HepG2 (cell line): Measurements from ENCODE around the gene FBXL13. TPM values are rescaled to one million over a fixed set of nuclear protein-coding genes. Genes with fewer than 3 reads are reported as not detected.
A peak's percentile ranks its signal among the peaks of the same experiment; 100 is the strongest.

ENCODE experiments used
- ATF1 ChIP-seq: IDR thresholded peaks from 2 replicates; pipeline ENCODE4 v1.6.1; 2016; ENCODE audit warnings: mild to moderate bottlenecking, control low read depth
- ATF3 ChIP-seq: sonication (generic); formaldehyde crosslinking; IDR thresholded peaks from 2 replicates; pipeline ENCODE4 v1.4.0; 2020; ENCODE audit warnings: missing genetic modification reagents
- CHCHD3 ChIP-seq: sonication (generic); formaldehyde crosslinking; IDR thresholded peaks from 2 replicates; pipeline ENCODE4 v1.8.0; 2022; ENCODE audit warnings: mild to moderate bottlenecking, missing genetic modification reagents, moderate library complexity
- HDAC6 ChIP-seq: fragments of 200-600 bp; sonication (generic); IDR thresholded peaks from 2 replicates; pipeline ENCODE4 v1.7.0; 2017; ENCODE audit warnings: mild to moderate bottlenecking, antibody characterized with exemption, low read length, low read depth
- HNRNPK ChIP-seq: fragments of 200-400 bp; formaldehyde crosslinking; IDR thresholded peaks from 2 replicates; pipeline ENCODE4 v1.6.1; 2018; ENCODE audit warnings: low read length, low read depth, moderate library complexity, mild to moderate bottlenecking; ENCODE audit not compliant: poor library complexity, severe bottlenecking
- HNRNPL ChIP-seq: fragments of 200-400 bp; formaldehyde crosslinking; IDR thresholded peaks from 2 replicates; pipeline ENCODE4 v1.6.1; 2017; ENCODE audit warnings: mild to moderate bottlenecking, low read depth, low read length
- IRF1 ChIP-seq: sonication (generic); formaldehyde crosslinking; IDR thresholded peaks from 2 replicates; pipeline ENCODE4 v1.4.0; 2020; ENCODE audit warnings: low read depth, mild to moderate bottlenecking, missing genetic modification reagents
- KLF6 ChIP-seq: IDR thresholded peaks from 2 replicates; pipeline ENCODE4 v1.8.0; 2016; ENCODE audit warnings: missing biosample characterization, missing genetic modification reagents
- MIXL1 ChIP-seq: IDR thresholded peaks from 2 replicates; pipeline ENCODE4 v1.6.1; 2016
- MXI1 ChIP-seq: IDR thresholded peaks from 3 replicates; pipeline ENCODE4 v1.6.1; 2012; ENCODE audit warnings: low read depth, low read length, inconsistent platforms, borderline replicate concordance
- PAWR ChIP-seq: sonication (generic); formaldehyde crosslinking; IDR thresholded peaks from 2 replicates; pipeline ENCODE4 v1.4.0; 2020; ENCODE audit warnings: missing genetic modification reagents, mild to moderate bottlenecking, borderline replicate concordance
- PREB ChIP-seq: sonication (generic); formaldehyde crosslinking; IDR thresholded peaks from 2 replicates; pipeline ENCODE4 v1.4.0; 2020; ENCODE audit warnings: missing genetic modification reagents
- RBM39 ChIP-seq: fragments of 200-400 bp; formaldehyde crosslinking; IDR thresholded peaks from one replicate; pipeline ENCODE4 v1.6.1; 2018; ENCODE audit warnings: antibody characterized with exemption, mild to moderate bottlenecking, low read depth, low read length; ENCODE audit not compliant: poor library complexity, severe bottlenecking
- TARDBP ChIP-seq: sonication (generic); formaldehyde crosslinking; IDR thresholded peaks from 2 replicates; pipeline ENCODE4 v1.8.0; 2022; ENCODE audit warnings: mild to moderate bottlenecking, missing genetic modification reagents
- ZNF256 ChIP-seq: sonication (generic); formaldehyde crosslinking; conservative IDR thresholded peaks from 2 replicates; pipeline ENCODE4 v1.4.0; 2020; ENCODE audit warnings: missing genetic modification reagents
- ZNF282 ChIP-seq: fragments of 450-650 bp; IDR thresholded peaks from 2 replicates; pipeline ENCODE4 v1.6.1; 2018; ENCODE audit not compliant: partially characterized antibody
- ZNF33B ChIP-seq: sonication (generic); formaldehyde crosslinking; IDR thresholded peaks from 2 replicates; pipeline ENCODE4 v1.5.1; 2020; ENCODE audit warnings: mild to moderate bottlenecking, missing genetic modification reagents
- ZNF484 ChIP-seq: sonication (generic); formaldehyde crosslinking; IDR thresholded peaks from 2 replicates; pipeline ENCODE4 v1.5.1; 2020; ENCODE audit warnings: mild to moderate bottlenecking, low read depth, missing genetic modification reagents, borderline replicate concordance
- ZNF569 ChIP-seq: sonication (generic); formaldehyde crosslinking; IDR thresholded peaks from 2 replicates; pipeline ENCODE4 v1.5.0; 2020; ENCODE audit warnings: mild to moderate bottlenecking, missing genetic modification reagents, moderate library complexity, borderline replicate concordance
- ZNF720 ChIP-seq: sonication (generic); formaldehyde crosslinking; IDR thresholded peaks from 2 replicates; pipeline ENCODE4 v1.4.0; 2020; ENCODE audit warnings: missing genetic modification reagents
- ZNF761 ChIP-seq: sonication (generic); formaldehyde crosslinking; conservative IDR thresholded peaks from 2 replicates; pipeline ENCODE4 v1.4.0; 2020; ENCODE audit warnings: mild to moderate bottlenecking, missing genetic modification reagents
- polyA plus RNA-seq, 8 experiments: library from polyadenylated mRNA; depleted of rRNA in 3 of 8; stranded (reverse) in 7 of 8; unstranded in 1 of 8; fragments of >200 nt; fragmentation: Illumina TruSeq in 4 of 8; extraction: Trizol in 4 of 8; gene quantifications; 2 replicates each; pipeline versions ENCODE4 v1.2.1 to v1.2.3, GENCODE V29; 2011 to 2016; ENCODE audit warnings: low read depth in 4 of 8, missing spikeins in 1 of 8, mixed read lengths in 1 of 8; ENCODE audit not compliant: insufficient read depth in 1 of 8
- total RNA-seq, 5 experiments: library from RNA; depleted of rRNA; stranded (reverse); fragments of >200 nt; fragmentation: Illumina TruSeq; extraction: Trizol; gene quantifications; 2 replicates each; pipeline ENCODE4 v1.2.3, GENCODE V29; 2016; ENCODE audit warnings: low read depth in 1 of 5
- TF ChIP-seq, protein P1 (sequence below): sonication (generic); formaldehyde crosslinking; IDR thresholded peaks from 2 replicates; pipeline ENCODE4 v1.5.0; 2020; ENCODE audit warnings: missing genetic modification reagents
- TF ChIP-seq, protein P2 (sequence below): sonication (generic); formaldehyde crosslinking; IDR thresholded peaks from 2 replicates; pipeline ENCODE4 v1.5.0; 2020; ENCODE audit warnings: missing genetic modification reagents
- TF ChIP-seq, protein P3 (sequence below): sonication (generic); formaldehyde crosslinking; IDR thresholded peaks from 2 replicates; pipeline ENCODE4 v1.5.0; 2020; ENCODE audit warnings: missing genetic modification reagents, mild to moderate bottlenecking, borderline replicate concordance
- TF ChIP-seq, protein P4 (sequence below): sonication (generic); formaldehyde crosslinking; IDR thresholded peaks from 2 replicates; pipeline ENCODE4 v1.4.0; 2020; ENCODE audit warnings: missing genetic modification reagents, low read depth, mild to moderate bottlenecking, borderline replicate concordance

Gene FBXL13
- total and polyA plus RNA-seq, 2 of the 13 experiments (the other 11 are each of a cell fraction or from before 2014, with no cell fraction given) = 0.24 to 0.77 TPM

- TF ChIP-seq ATF3 (CRISPR knock-in tag) (no peak), ZNF569 (CRISPR knock-in tag) (no peak), CHCHD3 (CRISPR knock-in tag) (no peak), IRF1 (no peak), HNRNPL (no peak), HNRNPK (no peak), HDAC6 (no peak), ATF1 (CRISPR knock-in tag) (no peak), PAWR (CRISPR knock-in tag) (no peak), ZNF484 (no peak), RBM39 (no peak), KLF6 (CRISPR knock-in tag) (no peak), TARDBP (peak; percentile 50; the same call in 1 of the 2 replicates), MIXL1 (CRISPR knock-in tag) (peak; percentile 58; the same call in 1 of the 2 replicates), ZNF720 (CRISPR knock-in tag) (no peak), ZNF282 (no peak), ZNF33B (CRISPR knock-in tag) (0 out of 2 replicates have a peak, but pooled peaks have one; percentile 27), MXI1 (no peak), ZNF761 (CRISPR knock-in tag) (no peak), ZNF256 (CRISPR knock-in tag) (no peak), PREB (CRISPR knock-in tag) (no peak)
- TF ChIP-seq, protein P1, sequence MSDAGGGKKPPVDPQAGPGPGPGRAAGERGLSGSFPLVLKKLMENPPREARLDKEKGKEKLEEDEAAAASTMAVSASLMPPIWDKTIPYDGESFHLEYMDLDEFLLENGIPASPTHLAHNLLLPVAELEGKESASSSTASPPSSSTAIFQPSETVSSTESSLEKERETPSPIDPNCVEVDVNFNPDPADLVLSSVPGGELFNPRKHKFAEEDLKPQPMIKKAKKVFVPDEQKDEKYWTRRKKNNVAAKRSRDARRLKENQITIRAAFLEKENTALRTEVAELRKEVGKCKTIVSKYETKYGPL (CRISPR knock-in tag) = no peak
- TF ChIP-seq, protein P2, sequence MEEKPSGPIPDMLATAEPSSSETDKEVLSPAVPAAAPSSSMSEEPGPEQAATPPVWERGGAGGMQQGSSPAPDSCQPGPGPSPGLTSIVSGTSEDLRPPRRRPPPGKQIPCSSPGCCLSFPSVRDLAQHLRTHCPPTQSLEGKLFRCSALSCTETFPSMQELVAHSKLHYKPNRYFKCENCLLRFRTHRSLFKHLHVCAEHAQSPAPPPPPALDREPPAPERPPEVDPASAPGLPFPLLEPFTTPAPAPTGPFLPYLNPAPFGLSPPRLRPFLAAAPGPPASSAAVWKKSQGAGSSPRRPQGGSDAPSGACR (CRISPR knock-in tag) = 0 out of 2 replicates have a peak, but pooled peaks have one; percentile 46
- TF ChIP-seq, protein P3, sequence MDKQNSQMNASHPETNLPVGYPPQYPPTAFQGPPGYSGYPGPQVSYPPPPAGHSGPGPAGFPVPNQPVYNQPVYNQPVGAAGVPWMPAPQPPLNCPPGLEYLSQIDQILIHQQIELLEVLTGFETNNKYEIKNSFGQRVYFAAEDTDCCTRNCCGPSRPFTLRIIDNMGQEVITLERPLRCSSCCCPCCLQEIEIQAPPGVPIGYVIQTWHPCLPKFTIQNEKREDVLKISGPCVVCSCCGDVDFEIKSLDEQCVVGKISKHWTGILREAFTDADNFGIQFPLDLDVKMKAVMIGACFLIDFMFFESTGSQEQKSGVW (CRISPR knock-in tag) = no peak
- TF ChIP-seq, protein P4, sequence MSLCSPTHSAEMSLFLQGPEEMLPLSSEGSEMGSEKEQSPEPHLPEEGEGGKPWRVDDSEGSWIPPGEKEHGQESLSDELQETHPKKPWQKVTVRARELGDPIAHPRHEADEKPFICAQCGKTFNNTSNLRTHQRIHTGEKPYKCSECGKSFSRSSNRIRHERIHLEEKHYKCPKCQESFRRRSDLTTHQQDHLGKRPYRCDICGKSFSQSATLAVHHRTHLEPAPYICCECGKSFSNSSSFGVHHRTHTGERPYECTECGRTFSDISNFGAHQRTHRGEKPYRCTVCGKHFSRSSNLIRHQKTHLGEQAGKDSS (CRISPR knock-in tag) = no peak
Measured at GRCh38 chr7:103106005-103106702, 31.6 kb upstream of the FBXL13 start (continued).
